Renal cortical epithelial cell (primary cell): Measurements from ENCODE around the gene POLD1. TPM values are rescaled to one million over a fixed set of nuclear protein-coding genes. Genes with fewer than 3 reads are reported as not detected.
"Not testable (repeated sequence)": the region's sequence is repeated elsewhere in the genome, so short reads cannot be mapped to it uniquely, and the experiment has no call there.

ENCODE experiments used
- DNase-seq: peaks from one replicate; pipeline ENCODE4 v3.0.0-alpha.2; 2011; ENCODE audit warnings: low read depth
- total RNA-seq: library from RNA; depleted of rRNA; stranded (reverse); fragments of >200 nt; gene quantifications from 2 replicates; pipeline ENCODE4 v1.2.3, GENCODE V29; 2014

Gene POLD1
- total RNA-seq, result 23.9 and 34.7 TPM in 2 replicates

DNA sequence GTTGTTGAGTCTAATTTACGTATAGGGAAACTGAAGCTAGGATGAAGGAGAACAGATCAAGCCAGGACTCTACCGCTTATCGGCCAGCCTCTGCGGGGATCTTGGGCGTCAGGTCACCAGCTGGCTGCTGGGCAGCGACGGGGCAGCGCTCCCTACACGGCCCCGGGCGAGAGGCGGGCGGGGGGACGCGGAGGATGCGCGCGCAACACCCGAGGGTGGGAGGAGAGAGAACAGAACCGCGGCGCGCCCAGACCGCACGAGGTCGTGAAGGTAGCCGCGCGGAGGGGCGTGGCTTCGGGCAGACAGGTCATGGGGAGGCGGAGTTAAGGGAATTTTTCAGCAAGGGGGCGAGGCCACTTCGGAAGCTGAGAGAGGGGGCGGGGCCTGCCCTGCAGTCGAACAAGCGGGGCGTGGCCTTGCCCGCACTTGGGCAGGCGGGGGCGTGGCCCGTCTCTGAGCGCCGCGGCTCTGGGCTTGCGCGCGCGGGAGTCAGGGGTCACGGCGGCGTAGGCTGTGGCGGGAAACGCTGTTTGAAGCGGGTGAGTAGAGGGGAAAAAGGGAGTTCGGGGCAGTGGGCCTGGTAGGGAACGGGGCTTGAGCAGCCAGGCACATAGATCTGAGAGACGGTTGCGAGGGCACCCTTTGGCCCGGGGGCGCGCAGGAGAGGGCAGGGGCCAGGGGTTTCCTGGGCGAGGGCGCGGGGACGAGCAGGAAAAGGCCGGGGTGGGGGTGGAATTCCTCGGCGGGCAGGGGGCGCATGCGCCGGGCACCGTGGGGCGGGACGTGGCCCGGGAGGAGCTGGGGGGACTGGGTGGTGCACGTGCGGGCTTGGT is at the start of gene POLD1:
Gene POLD1, plus strand, starts transcription at position 496 of the 833 bp plus-strand sequence. CDS start 14,505 bp downstream, outside the sequence.
- DNase-seq, result peak; percentile 91

DNA sequence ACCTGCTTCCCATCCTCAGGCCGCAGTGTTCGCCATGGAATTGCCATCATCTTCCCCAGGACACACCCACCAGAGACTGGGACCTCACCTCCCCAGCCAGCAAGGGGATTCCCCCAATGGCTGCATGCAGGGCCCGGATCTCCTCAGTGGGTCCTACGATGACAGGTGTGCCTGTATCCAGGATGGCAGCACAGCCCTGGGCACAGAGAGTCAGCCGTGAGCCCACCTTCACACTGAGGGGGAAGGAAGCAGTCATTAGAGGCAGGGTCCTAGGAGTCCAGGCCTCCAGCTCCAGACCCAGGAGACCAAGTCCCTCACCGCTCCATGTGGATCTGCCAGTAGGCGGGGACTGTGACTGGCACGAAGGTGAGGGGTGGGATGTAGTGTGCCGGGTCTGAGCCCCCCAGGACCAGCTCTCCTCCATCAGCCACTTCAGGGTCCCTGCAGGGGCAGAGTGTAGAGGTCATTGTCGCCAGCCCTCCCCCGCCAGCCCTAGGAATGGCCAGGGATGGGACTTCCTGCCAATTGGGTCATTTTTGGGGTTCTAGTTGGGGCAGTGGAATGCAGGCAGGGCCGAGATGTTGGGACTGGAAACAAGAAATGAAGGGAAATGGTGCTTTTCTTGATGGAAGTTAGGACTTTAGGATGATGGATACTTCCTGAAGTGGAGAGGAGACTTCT is 49.3 kb upstream of the POLD1 start:
- DNase-seq, result no peak

DNA sequence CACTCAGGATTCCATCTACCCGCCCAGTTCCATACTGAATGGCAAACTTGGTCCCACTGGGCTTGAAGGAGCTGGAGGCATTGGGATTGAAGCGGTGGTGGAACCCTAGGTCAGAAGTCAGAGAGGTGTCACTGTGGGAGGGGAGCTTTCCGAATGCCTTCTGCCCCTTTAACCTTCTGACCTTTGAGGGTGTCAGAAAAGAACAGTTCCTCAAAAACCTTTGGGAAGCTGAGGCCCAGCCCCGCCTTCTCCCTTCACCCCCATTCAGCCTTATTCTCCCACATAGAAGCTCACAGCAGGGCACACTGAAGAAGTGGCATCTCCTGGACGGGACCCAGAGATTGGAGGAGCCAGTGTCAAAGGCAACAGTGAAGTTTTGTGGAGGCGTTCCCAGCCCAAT is 47.1 kb upstream of the POLD1 start:
- DNase-seq, result not testable (repeated sequence)

DNA sequence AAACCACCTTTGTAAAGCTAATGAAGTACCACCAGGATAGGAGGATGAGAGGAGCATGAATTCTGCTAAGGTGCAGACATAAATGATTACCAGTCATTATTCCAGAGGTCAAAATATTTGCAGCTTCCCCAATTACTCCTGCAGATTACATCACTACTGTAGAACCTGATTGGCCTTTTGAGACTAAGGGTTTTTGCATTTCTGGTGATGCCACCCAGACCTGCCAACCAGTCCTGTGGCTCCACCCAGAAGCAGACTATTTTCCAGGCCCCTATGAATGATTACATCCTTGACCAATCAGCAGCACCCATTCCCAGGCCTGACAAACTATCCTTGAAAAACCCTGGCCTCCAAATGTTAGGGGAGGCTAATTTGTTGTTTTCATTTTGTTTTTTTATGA is 43.8 kb upstream of the POLD1 start:
- DNase-seq, result no peak

DNA sequence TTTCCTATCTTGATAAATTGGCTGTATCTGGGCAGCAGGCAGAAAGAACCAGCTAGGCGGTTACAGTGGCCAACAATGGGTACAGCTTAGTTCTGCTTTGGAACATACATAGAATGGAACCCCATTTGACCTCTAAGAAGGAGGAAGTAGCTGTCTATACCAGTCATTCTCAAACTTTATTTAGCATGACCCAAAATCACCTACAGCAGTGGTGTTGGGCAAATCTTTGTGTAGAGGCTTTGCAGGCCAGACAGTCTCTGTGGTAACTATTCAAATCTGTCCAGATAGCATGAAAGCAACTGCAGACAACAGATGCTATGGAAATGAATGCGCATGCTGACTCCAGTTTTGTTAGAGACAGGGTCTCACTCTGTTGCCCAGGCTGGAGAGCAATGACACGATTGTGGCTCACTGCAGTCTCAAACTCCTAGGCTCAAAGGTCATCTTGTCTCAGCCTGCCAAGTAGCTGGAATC is 43.0 kb upstream of the POLD1 start:
- DNase-seq, result no peak

DNA sequence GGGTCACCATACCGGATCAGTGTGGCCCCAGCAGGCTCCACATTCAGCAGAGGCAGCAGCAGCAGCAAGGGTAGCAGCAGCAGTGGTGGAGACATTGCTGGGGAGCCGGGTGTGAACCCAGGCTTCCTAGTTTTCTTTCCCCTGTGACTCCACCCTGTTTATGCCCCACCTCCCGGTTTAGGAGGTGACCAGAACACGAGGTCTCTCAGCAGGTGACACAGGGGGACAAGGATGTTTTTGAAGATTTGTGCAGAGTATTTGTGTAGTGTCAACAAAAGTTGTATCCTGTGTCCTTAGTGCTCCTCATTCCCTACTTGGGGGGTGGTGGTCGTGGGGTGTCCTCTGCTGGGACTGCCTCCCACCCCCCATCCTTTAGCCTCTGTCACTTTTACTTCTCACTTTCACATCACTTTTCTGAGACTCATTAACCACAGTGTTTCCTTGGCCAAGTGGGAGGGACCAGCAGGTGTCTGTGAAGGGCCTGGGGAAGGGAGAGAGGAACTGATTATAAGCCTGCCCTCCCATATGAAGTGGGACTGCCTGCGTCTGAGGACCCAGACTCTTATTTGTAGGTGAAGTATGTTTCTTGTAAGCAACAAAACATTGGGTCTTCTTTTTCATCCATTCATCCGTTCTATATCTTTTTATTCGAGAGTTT is 39.4 kb upstream of the POLD1 start:
- no peak for DNase-seq

DNA sequence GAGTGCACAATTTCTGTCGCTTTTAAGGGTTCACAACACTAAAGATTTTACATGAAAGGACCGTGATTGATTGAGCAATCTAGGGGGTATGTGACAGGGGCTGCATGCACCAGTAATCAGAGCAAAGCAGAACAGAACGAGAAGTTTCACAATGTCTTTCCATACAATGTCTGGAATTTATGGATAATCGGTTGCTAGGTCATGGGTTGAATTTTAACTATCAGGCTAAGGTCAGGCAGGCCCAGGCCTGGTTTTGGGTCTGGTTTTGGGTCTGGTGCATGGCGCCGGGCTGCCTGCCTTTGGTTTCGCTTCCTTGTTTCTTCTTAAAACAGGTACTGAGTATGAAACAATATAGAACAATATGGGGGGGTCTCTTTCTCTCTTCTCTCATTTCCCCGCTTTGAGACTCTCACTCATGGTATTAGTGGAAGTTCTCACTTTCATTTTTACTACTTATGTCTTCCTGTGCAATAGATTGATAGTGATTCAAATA is 37.0 kb upstream of the POLD1 start:
- peak; percentile 70 for DNase-seq

DNA sequence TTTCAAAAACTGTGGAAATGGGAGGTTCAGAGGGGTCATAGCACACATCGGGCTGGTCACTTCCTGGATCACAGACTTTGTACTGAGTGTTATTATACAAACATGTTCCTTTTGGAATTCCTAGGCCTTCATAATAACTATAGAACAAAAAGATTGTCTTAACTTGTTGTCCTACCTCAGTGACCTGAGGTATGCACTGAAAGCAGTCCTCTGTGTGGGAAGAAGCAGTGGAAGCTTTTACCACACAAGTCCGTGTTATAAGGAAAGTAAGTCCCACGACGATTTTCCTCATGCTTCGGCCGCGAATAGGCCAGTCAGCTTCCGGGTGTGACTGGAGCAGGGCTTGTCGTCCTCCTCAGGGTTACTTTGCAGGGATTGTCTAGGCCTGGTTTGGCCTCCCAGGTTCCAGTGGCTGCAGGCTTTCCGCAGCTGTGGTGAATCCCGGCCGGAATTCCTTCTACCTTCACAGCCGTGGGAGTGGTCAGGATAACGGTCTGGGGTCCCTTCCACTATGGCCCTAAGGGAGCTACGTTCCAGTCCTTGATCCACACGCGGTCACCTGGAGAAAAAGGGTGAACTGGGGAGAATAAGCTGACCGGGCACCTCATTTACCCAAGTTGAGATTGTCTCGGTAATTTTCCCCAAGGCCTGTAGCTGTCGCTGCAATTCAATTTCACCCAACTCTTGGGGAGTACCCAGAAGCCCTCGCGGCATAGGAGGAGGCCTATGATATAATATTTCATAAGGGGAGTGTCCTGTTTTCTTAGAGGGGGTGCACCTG is 34.7 kb upstream of the POLD1 start:
- peak; percentile 32 for DNase-seq

DNA sequence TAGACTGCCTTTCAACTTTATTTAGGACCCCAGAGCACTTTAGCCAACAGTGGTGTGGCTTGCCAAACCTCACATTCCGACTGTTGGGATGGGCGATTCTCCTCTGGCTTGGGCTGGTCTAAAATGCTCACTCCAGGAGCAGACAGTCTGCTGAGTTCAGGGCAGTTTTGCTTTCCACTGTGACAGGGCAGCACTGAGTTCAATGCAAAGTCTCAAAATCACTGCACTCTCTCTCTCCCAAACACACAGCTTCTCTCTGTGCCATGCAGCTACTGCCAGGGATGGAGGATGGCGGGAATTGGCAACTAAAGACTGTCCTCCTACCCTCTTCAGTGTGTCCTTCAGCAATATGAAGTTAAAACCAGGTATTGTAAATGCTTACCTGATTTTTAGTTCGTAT is 31.9 kb upstream of the POLD1 start:
- DNase-seq, result no peak

DNA sequence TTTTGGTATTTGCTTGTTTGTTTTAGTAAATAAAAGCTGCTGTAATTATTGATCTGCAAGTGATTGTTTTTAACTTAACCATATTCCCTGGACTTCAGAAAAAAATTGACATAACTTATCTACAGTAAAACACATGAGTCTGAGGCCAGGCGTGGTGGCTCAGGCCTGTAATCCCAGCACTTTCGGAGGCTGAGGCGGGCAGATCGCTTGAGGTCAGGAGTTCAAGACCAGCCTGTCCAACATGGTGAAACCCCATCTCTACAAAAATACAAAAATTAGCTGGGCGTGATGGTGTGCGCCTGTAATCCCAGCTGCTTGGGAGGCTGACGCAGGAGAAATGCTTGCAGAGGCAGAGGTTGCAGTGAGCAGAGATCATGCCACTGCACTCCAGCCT is 30.7 kb upstream of the POLD1 start:
- DNase-seq, result not testable (repeated sequence)

DNA sequence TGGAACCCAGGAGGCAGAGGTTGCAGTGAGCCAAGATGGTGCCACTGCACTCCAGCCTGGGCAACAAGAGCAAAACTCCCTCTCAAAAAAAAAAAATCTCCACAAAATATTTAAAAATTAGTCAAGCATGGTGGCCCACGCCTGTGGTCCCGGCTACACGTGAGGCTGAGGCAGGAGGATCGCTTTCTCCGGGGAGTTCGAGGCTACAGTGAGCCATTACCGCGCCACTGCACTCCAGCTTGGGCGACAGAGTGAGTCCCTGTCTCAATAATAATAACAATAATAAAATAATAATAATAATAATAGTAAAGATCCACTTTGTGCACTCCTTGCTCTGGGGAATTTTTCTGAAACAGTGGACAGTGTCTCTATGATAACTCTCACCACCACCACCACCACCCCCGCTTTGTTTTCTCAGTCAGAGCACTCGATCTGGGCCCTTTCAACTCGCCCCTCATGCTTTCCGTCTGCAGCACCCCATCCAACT is 27.4 kb upstream of the POLD1 start:
- DNase-seq, result no peak

DNA sequence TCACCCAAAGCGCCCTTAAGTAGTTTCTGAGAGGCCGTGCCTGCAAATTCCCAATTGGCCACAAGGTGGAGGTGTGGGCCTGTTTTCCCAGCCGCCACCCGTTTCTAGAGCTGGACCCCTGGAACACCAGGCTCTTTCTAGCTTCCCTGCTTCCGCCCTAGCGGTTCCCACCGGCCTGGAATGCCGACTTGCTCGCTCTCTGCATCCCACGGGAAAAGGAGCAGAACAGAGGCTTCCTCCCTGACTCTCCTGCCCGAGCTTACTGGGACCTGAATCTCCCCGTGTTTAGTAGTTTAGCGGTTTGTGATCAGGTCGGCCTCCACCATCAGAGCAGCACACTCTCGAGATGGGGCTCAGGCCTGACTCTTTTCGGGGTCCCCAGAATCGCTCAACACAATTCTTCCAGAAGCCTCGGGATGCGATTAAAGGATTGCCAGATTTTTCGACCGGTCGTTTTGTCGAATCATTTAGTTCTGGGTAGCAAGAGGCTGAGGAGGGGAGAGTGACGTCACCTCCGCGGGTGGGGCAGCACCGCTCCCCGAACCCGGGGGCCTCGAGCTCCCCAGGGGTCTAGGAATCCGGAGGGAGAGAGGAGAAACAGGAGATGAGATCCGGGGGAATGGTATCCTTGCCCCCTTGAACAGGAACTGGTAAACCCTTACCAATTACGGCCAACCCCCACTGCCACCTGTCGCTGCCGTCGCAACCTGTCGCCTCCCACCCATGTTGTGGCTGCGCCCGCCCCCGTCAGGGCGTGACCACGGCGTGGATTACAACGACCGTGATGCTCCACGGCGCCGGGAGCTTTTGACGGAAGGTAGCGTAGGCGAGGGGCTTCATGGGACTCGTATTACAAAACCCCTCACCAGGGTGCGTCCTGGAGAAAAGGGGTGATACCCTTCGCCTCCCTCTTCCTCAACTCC is 26.7 kb upstream of the POLD1 start:
- peak; percentile 47 for DNase-seq

DNA sequence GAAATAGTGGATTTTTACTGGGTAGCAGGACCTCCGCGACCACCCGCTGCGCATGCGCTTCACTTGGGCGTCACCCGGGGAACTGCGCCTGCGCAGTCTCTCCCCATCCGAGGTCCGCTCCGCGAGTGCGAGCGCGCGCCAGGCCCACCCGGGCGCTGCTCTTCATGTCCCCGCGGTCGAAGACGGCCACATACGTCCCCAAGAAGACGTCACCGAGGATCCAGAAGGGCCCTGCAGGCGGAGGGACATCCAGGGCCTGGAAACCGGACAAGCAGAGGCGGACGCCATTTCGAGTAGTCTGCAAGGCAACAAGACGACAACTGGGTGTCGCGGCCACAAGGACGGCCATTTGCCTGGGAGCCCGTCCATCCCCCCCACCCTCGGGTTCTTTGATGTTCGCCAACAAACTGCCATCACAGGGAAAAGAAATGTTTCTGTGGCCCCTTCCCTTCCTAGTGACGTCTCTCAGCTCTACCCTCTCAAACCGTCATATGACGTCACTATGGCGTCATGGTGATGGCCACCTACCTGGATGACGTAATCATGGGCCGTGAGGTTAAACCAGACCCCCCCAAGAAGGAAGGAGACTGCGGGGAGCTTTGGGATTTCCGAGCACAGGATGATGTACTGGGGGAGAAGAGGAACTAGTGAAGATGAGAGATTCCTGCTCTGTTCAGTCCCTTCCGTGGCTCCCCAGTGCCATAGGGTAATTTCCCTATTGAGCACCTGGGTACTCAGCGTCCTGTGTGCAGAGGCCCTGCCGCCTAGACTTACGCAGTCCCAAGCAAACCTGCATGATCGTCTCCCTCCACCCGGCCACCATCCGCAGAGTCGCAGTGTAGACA is 25.4 kb upstream of the POLD1 start:
- DNase-seq, result no peak

DNA sequence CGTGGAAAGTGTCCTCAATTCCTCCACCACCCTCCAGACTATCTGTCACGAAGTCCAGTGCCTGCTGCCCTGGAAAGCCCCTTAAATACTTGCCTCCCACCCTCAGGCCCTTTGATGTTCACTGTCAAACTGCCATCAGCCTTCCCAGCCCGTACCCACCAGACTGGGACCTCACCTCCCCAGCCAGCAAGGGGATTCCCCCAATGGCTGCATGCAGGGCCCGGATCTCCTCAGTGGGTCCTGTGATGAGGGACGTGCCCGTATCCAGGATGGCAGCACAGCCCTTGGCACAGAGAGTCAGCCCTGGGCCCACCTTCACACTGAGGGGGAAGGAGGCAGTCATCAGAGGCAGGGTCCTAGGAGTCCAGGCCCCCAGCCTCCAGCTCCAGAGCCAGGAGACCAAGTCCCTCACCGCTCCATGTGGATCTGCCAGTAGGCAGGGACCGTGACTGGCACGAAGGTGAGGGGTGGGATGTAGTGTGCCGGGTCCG is 24.8 kb upstream of the POLD1 start:
- DNase-seq, result no peak

DNA sequence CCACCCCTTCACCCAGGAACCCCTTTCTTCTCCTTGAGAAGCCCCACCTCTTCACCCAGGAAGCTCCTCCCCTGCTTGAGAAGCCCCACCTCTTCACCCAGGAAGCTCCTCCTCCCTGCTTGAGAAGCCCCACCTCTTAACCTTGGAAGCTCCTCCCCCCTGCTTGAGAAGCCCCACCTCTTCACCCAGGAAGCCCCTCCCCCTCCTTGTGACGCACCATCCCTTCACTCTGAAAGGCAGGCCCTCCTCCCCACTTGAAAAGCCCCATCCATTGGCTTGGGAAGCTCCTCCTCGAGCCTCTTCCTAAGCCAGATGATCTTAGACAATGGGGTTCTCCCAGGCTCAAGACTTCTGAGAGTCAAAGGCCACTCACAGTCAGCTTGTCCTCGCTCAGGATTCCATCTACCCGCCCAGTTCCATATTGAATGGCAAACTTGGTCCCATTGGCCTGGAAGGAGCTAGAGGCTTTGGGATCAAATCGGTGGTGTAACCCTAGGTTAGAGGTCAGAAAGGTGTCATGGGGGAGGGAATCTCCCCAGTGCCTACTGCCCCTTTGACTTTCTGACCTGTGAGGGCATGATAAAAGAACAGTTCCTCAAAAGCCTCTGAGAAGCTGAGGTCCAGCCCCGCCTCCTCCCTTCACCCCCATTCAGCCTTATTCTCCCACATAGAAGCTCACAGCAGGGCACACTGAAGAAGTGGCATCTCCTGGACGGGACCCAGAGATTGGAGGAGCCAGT is 22.7 kb upstream of the POLD1 start:
- DNase-seq, result no peak

DNA sequence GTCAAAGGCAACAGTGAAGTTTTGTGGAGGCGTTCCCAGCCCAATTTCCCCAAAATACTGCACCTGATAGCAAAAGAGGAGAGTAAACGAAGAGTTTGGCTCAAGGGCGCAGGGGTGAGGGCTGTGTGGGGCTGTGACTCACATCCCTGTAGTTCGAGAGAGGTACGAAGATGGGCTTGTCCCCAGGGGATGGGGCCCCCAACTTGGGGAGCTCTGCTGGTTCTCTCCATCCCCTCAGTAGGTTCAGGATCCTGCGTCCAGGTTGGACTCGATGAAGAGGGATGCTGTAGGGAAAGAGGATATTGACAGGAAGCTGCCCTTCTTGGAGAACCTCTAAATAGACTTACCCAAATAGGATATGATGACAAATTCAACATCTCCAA is 22.1 kb upstream of the POLD1 start:
- DNase-seq, result no peak

DNA sequence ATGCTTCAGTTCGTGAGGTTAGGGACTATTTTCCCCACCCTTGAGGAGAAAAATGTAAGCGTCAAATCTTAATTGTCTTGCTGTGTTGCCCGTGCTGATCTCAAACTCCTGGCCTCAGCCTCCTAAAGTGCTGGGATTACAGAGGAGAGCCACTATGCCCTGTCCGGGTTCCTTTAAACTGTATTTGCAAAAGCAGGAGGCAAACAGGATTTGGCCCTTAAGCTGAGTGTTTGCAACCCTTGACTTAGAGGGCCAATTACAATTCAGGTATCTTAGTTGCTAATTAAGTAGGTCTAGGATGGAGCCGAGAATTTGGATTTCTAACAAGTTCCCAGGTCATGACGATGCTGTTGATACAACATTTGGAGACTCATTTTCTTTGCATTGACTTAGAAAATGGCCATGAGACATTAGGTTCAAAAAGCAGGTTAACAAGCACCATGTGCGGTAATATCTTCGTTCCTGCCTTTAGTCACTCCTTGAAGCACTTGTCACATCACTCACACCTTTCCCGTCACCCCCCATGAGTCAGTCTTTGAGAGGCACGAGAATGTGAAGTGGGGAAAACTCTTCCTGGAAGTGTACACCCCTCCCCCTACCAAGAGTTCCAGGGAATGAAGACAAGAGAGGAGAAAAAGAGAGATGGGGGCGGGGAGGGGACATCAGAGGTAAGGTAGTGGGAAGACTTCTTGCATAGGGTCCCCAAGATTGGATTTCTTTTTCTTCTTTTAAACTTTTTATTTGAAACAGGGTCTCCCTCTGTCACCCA is 21.3 kb upstream of the POLD1 start:
- DNase-seq, result no peak
